ENCODE measurements around the gene HOXD9.

Gene HOXD9

DNA sequence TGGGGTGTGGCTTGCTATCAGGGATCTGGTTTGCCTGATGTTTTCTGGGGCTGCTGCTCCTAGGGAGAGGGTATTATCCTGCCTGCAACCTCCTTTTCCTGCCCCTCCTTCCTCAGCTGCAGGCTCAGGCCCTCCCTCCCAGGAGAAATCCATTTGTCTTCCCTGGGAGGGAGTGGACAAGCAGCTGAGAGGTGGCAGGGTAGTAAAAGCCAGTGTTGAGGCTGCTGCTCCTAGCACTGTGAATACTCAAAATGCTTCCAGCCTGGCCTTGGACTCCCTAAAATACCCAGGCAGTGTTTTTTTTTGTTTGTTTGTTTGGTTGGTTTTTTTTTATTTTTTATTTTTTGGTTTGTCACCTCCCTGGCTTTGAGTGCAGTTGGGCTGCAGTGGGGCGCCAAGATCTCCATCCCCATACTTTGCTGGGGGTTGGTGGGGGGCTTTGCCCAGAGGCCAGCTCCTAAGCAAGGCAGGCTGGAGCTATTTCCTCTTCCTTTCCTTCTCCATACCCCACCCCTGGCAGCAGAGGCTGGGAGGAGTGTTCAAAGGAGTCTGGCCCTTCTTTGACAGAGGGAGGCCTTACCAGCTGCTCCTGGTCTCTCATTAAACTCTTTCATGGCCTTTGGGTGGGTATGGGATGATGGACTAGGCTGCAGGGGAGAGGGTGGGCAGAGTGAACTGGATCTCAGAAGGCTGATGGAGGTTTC lies 48.2 kb downstream of the HOXD9 start:
- no peak for DNase-seq

DNA sequence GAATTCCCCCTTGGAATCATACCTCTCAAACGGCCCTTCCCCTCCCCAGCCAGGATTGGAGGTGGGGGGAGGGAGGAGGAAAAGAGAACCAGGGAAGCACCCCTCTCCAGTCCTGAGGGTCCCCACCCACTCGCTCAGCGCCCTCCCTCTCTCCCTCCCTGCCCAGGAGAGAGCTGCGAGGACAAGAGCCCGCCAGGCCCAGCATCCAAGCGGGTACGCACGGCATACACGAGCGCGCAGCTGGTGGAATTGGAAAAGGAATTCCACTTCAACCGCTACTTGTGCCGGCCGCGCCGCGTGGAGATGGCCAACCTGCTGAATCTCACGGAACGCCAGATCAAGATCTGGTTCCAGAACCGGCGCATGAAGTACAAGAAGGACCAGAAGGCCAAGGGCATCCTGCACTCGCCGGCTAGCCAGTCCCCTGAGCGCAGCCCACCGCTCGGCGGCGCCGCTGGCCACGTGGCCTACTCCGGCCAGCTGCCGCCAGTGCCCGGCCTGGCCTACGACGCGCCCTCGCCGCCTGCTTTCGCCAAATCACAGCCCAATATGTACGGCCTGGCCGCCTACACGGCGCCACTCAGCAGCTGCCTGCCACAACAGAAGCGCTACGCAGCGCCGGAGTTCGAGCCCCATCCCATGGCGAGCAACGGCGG lies 49.0 kb downstream of the HOXD9 start:
- DNase-seq: no peak

DNA sequence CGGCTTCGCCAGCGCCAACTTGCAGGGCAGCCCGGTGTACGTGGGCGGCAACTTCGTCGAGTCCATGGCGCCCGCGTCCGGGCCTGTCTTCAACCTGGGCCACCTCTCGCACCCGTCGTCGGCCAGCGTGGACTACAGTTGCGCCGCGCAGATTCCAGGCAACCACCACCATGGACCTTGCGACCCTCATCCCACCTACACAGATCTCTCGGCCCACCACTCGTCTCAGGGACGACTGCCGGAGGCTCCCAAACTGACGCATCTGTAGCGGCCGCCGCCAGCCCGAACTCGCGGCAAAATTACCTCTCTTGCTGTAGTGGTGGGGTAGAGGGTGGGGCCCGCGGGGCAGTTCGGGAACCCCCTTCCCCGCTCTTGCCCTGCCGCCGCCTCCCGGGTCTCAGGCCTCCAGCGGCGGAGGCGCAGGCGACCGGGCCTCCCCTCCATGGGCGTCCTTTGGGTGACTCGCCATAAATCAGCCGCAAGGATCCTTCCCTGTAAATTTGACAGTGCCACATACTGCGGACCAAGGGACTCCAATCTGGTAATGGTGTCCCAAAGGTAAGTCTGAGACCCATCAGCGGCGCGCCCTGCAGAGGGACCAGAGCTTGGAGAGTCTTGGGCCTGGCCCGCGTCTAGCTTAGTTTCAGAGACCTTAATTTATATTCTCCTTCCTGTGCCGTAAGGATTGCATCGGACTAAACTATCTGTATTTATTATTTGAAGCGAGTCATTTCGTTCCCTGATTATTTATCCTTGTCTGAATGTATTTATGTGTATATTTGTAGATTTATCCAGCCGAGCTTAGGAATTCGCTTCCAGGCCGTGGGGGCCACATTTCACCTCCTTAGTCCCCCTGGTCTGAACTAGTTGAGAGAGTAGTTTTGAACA lies 49.7 kb downstream of the HOXD9 start:
- DNase-seq: no peak

DNA sequence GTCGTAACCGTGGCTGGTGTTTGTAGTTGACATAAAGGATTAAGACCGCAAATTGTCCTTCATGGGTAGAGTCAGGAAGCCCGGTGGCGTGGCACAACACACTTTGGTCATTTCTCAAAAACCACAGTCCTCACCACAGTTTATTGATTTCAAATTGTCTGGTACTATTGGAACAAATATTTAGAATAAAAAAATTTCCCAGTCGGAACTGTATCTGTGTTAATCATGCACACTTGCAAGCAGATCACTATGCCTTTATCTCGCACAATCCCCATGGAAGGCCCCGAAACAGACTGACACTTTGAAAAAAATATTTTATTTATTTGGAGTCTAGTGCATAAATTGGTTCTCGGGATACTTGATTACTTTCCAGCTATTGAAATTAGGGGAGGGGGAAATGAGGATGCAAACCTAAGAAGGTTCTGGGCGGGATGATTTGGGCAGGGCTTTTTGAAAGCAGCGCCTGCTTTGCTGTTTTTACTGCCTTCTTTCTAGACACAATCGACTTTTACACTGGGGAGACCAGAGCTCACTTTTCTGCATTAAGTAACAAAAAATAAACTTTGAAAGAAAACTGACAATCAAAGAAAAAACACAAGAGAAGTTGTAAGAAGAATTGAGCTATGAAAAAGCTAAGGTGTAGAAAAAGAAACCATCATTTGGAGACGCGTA lies 50.5 kb downstream of the HOXD9 start:
- no peak for DNase-seq

DNA sequence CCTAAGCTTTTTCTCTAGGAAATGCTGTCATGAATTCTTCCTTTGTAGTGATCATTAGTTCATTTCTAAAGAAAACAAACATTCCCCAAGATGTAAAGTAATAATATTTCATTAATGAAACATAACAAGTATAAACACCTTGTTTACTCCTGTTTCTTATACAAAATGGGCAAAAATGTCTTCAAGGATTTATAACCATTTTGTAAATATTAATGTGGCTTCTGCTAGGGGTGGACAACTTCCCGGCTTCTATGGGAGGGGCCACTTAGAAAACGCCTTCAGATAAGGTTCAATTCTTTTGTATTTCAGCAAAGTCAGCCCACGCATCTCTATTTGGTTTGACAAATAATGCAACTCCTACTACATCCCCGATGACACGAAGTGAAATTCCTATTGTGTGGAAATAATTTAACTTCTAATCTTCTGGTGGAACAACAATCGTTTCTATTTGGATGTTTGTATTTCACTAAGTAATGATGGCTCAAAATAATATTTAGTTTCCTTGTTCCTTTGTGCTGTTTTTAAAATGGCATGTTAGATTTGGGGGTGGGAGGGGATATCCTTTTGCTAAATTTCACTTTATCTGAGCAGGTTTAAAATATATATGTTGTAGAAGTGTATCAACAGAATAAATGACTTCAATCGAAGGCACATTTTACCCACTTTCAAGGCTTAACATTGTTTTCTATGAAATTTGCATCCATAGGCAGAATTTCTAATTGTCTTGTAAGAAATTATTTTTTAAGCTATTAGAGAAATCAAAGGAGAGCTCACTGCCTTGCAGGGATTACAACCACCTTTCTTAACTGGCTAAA lies 51.3 kb downstream of the HOXD9 start:
- no peak for DNase-seq

DNA sequence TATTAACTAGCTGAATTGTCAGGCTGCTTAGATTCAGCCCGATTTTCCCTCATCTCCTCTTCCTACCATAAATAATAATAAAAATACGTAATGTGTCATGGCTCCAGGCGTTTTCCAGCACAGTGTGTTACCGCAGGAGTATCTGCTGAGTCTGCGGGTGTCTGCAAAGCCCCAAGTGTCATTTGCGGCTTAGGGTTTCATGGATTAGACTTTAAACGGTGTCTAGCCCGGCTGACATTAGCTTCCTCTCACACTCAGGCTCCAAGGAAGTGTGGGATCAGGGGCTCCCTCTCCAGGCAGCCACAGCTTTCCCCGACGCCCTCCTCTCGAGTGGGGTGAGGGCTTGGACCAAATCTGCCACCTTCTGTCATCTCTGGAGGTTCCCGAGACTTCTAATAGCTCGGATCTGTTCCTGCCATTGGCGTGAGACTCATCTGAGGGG lies 51.9 kb downstream of the HOXD9 start:
- DNase-seq: no peak
